ENCODE measurements around the gene PLK4.
"Not testable (repeated sequence)": the region's sequence is repeated elsewhere in the genome, so short reads cannot be mapped to it uniquely, and the experiment has no call there.

- not testable (repeated sequence) for TF ChIP-seq CTCF, POLR2A (IDR thresholded peaks at IDR 0.05)
Measured at GRCh38 chr4:127899682-127900081, 19.0 kb downstream of the PLK4 start.
